Skeletal muscle satellite cell (primary cell): ENCODE results near the gene TSPAN12.
"Not testable (repeated sequence)": the region's sequence is repeated elsewhere in the genome, so short reads cannot be mapped to it uniquely, and the experiment has no call there.

Experiments
- H3K27me3 ChIP-seq: 2 replicates; pipeline ENCODE4 v1.7.0; 2013; ENCODE audit warnings: low read length; ENCODE audit not compliant: control insufficient read depth, insufficient read depth
- H3K36me3 ChIP-seq: 2 replicates; pipeline ENCODE4 v1.7.0; 2013; ENCODE audit warnings: mild to moderate bottlenecking, control low read depth, low read length; ENCODE audit not compliant: insufficient read depth
- H3K4me1 ChIP-seq: 2 replicates; pipeline ENCODE4 v1.7.0; 2013; ENCODE audit warnings: low read length; ENCODE audit not compliant: control insufficient read depth, insufficient read depth
- H3K4me2 ChIP-seq: 2 replicates; pipeline ENCODE4 v1.7.0; 2013; ENCODE audit warnings: mild to moderate bottlenecking, low read length
- H3K4me3 ChIP-seq: 2 replicates; pipeline ENCODE4 v1.7.0; 2013; ENCODE audit warnings: low read length
- H3K9ac ChIP-seq: 2 replicates; pipeline ENCODE4 v1.7.0; 2013; ENCODE audit warnings: mild to moderate bottlenecking, low read depth, low read length, moderate library complexity
- H3K9me3 ChIP-seq: replicated peaks from 2 replicates; pipeline ENCODE4 v1.7.0; 2013; ENCODE audit warnings: mild to moderate bottlenecking, control low read depth, low read length

TSPAN12 gene

GRCh38 chr7:120780451-120780850 lies 77.5 kb downstream of the TSPAN12 start:
- H3K4me3 ChIP-seq, H3K36me3 ChIP-seq, H3K4me1 ChIP-seq: not testable (repeated sequence)

GRCh38 chr7:120779078-120779477 lies 78.9 kb downstream of the TSPAN12 start:
- not testable (repeated sequence) for H3K4me2 ChIP-seq, H3K4me3 ChIP-seq

More at GRCh38 chr7:120780451-120780850, 77.5 kb downstream of the TSPAN12 start:
- not testable (repeated sequence) for H3K27me3 ChIP-seq, H3K4me2 ChIP-seq, H3K9ac ChIP-seq, H3K9me3 ChIP-seq

GRCh38 chr7:120775755-120776154 lies 82.2 kb downstream of the TSPAN12 start:
- no peaks in the 10 kb centered on the region for H3K9me3 ChIP-seq
- H3K27me3 ChIP-seq = no peaks in the 10 kb centered on the region
- H3K36me3 ChIP-seq = no peaks in the 10 kb centered on the region
- H3K4me2 ChIP-seq = no peak overlapping the region
- no peaks in the 10 kb centered on the region for H3K4me1 ChIP-seq
- H3K9ac ChIP-seq = no peak overlapping the region
- no peak overlapping the region for H3K4me3 ChIP-seq

More at GRCh38 chr7:120779078-120779477, 78.9 kb downstream of the TSPAN12 start:
- H3K36me3 ChIP-seq, H3K9ac ChIP-seq, H3K9me3 ChIP-seq, H3K4me1 ChIP-seq, H3K27me3 ChIP-seq: not testable (repeated sequence)

GRCh38 chr7:120774481-120774880 lies 83.5 kb downstream of the TSPAN12 start:
- Histone ChIP-seq H3K9me3 (no peaks in the 10 kb centered on the region), H3K4me3 (no peak overlapping the region), H3K4me2 (no peak overlapping the region), H3K9ac (no peak overlapping the region), H3K4me1 (no peaks in the 10 kb centered on the region), H3K36me3 (no peaks in the 10 kb centered on the region), H3K27me3 (no peaks in the 10 kb centered on the region)

- H3K27me3 ChIP-seq = no peaks in the 10 kb centered on the region
- H3K4me2 ChIP-seq = no peak overlapping the region
- no peaks in the 10 kb centered on the region for H3K36me3 ChIP-seq
- no peak overlapping the region for H3K9ac ChIP-seq
- H3K4me1 ChIP-seq = no peaks in the 10 kb centered on the region
- H3K9me3 ChIP-seq = no peaks in the 10 kb centered on the region
- H3K4me3 ChIP-seq = no peak overlapping the region
Observed at GRCh38 chr7:120770206-120770605, 87.7 kb downstream of the TSPAN12 start.

GRCh38 chr7:120760851-120761250 lies 97.1 kb downstream of the TSPAN12 start:
- no peaks in the 10 kb centered on the region for H3K36me3 ChIP-seq
- H3K4me2 ChIP-seq = no peak overlapping the region
- H3K4me1 ChIP-seq = no peaks in the 10 kb centered on the region
- no peaks in the 10 kb centered on the region for H3K27me3 ChIP-seq
- no peak overlapping the region for H3K4me3 ChIP-seq
- H3K9me3 ChIP-seq = no peaks in the 10 kb centered on the region
- no peak overlapping the region for H3K9ac ChIP-seq

GRCh38 chr7:120760050-120760449 lies 97.9 kb downstream of the TSPAN12 start:
- H3K9ac ChIP-seq = no peak overlapping the region
- H3K4me3 ChIP-seq = no peak overlapping the region
- no peaks in the 10 kb centered on the region for H3K36me3 ChIP-seq
- no peak overlapping the region for H3K4me2 ChIP-seq
- no peaks in the 10 kb centered on the region for H3K27me3 ChIP-seq
- H3K4me1 ChIP-seq = no peaks in the 10 kb centered on the region
- H3K9me3 ChIP-seq = no peaks in the 10 kb centered on the region

- H3K9ac ChIP-seq = no peak overlapping the region
- H3K4me2 ChIP-seq = no peak overlapping the region
- no peaks in the 10 kb centered on the region for H3K27me3 ChIP-seq
- no peak overlapping the region for H3K4me3 ChIP-seq
- H3K4me1 ChIP-seq = no peaks in the 10 kb centered on the region
- no peaks in the 10 kb centered on the region for H3K36me3 ChIP-seq
- no peaks in the 10 kb centered on the region for H3K9me3 ChIP-seq
Observed at GRCh38 chr7:120743128-120743527, 114.8 kb downstream of the TSPAN12 start.

GRCh38 chr7:120742372-120742771 lies 115.6 kb downstream of the TSPAN12 start:
- no peak overlapping the region for H3K9ac ChIP-seq
- H3K4me1 ChIP-seq = no peaks in the 10 kb centered on the region
- no peaks in the 10 kb centered on the region for H3K27me3 ChIP-seq
- no peak overlapping the region for H3K4me3 ChIP-seq
- H3K4me2 ChIP-seq = peak overlapping the region; percentile 26
- no peaks in the 10 kb centered on the region for H3K9me3 ChIP-seq
- no peaks in the 10 kb centered on the region for H3K36me3 ChIP-seq

GRCh38 chr7:120741371-120742042 lies 116.4 kb downstream of the TSPAN12 start:
- no peak overlapping the region for H3K4me3 ChIP-seq
- no peaks in the 10 kb centered on the region for H3K9me3 ChIP-seq
- no peaks in the 10 kb centered on the region for H3K4me1 ChIP-seq
- H3K4me2 ChIP-seq = no peak overlapping the region
- H3K27me3 ChIP-seq = no peaks in the 10 kb centered on the region
- H3K9ac ChIP-seq = no peak overlapping the region
- no peaks in the 10 kb centered on the region for H3K36me3 ChIP-seq

- Histone ChIP-seq H3K9me3 (no peaks in the 10 kb centered on the region), H3K4me1 (no peaks in the 10 kb centered on the region), H3K4me3 (peak overlapping the region; percentile 23)
Observed at GRCh38 chr7:120740348-120740747, 117.6 kb downstream of the TSPAN12 start.

GRCh38 chr7:120738816-120739215 lies 119.1 kb downstream of the TSPAN12 start:
- H3K4me2 ChIP-seq = no peak overlapping the region
- no peaks in the 10 kb centered on the region for H3K9me3 ChIP-seq
- H3K27me3 ChIP-seq = no peaks in the 10 kb centered on the region
- no peaks in the 10 kb centered on the region for H3K36me3 ChIP-seq
- H3K4me1 ChIP-seq = no peaks in the 10 kb centered on the region
- no peak overlapping the region for H3K4me3 ChIP-seq
- no peak overlapping the region for H3K9ac ChIP-seq

More at GRCh38 chr7:120740348-120740747, 117.6 kb downstream of the TSPAN12 start:
- Histone ChIP-seq H3K27me3 (no peaks in the 10 kb centered on the region), H3K36me3 (no peaks in the 10 kb centered on the region), H3K4me2 (peak overlapping the region; percentile 27), H3K9ac (no peak overlapping the region)
